NCI-H345 treated with DMSO at 0.1 percent for 48 hours (cell line): ENCODE measurements around the gene ENOX2.

Source experiments
- DNase-seq: peaks from one replicate; lab custom pipeline; 2025; ENCODE audit not compliant: unreplicated experiment; lab: John Stamatoyannopoulos, UW

ENOX2 gene

GRCh38 chrX:130645955-130646583 lies 256.9 kb downstream of the ENOX2 start:
- no peak for DNase-seq

GRCh38 chrX:130637591-130637990 lies 265.4 kb downstream of the ENOX2 start:
- DNase-seq = no peak

GRCh38 chrX:130636277-130636676 lies 266.7 kb downstream of the ENOX2 start:
- peak; percentile 86 for DNase-seq

DNA sequence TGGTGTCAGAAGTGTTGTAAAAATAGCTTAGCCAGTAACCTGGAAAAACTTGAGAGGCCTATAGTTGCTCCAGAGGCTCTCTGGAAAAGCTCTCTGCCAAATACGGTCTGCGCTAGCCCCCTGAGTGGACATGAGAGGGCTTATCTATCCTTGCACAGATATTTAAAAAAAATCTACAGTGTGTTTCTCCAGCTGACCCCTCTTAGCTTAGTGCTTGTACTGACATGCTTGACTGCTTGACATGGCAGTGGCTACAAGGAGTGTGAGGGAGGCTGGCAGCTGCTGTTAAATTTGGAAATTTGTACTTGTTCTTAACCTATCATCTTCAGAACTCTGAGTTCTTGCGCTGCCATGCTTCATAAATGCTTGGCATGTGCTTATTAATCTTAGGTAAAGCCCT lies 272.0 kb downstream of the ENOX2 start:
- DNase-seq = no peak

GRCh38 chrX:130628516-130628915 lies 274.5 kb downstream of the ENOX2 start:
- DNase-seq = no peak

- no peak for DNase-seq
Measured at GRCh38 chrX:130626521-130626920, 276.5 kb downstream of the ENOX2 start.

DNA sequence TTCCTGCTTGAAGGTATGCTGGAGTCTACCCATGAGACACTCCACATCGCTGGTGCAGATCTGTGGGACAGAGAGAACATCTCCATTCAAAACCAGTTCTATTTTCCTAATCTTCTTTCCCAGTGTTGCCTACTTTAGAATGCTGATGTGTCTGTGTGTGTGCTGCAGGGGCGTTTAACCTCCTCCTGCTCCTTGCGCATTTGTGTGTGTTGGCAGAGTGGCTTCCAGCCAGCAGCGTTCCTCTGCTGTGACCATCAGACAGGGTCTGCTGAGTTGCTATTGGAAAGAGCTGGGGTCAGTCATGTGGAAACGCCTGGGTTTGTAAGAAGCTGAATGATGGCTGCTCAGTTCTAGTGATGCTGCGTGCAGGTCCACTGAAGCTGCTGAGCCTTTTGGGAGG lies 277.6 kb downstream of the ENOX2 start:
- no peak for DNase-seq

DNA sequence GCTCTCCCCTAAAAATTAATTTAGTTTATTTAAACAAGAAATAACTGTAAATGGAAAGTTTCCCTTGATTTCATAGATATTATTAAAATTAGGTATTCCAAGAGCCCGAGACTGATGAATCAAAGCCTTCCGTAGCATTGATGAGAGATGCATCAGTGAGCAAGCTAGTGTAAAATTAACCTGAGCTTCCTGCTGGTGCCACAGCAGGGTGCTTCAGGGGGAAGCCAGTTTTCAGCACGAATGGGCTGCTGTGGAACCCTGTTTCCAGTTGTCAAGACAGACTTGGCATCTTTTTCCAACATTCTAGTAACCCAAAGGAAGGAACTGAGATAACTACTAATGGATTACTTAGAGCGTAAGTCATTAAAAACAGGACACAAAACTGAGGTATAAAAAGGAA lies 279.5 kb downstream of the ENOX2 start:
- peak; percentile 7 for DNase-seq

DNA sequence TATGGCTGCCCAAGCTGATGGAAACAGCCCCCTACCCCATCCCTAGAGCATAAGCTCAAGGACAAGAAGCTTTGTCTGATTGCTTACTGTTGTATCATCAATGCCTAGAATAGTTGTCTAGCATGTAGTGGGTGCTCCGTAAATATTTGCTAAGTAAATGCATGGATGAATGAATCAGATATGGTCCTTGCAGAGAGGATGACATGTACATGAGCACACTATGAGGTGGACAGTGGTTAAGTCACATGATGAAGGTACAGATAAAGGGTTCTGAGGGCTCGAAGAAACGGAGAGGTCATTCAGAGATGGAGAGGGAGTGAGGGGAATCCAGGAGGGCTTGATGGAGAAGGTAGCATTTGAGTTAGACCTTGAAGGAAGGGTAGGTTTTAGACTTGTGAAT lies 287.1 kb downstream of the ENOX2 start:
- no peak for DNase-seq

- no peak for DNase-seq
Measured at GRCh38 chrX:130607431-130607830, 295.6 kb downstream of the ENOX2 start.

GRCh38 chrX:130606425-130606824 lies 296.6 kb downstream of the ENOX2 start:
- no peak for DNase-seq

DNA sequence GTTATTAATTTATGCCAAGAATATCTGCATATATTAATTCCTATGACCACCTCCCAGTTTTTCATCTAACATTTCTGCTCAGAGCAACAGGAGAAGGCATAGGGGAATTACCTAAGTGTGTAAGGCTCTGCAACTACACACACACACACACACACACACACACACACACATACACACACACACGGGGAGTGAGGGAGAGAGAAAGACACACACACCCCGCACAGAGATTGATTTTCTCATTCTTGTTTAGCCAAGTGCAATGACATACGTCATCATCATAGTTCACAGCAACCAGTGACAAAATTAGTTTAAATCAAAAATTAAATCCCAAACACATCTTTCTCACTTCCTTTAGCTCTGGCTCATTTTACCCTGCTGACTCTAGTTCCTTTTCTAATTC lies 298.1 kb downstream of the ENOX2 start:
- no peak for DNase-seq

GRCh38 chrX:130594453-130594916 lies 308.5 kb downstream of the ENOX2 start:
- peak; percentile 25 for DNase-seq

- DNase-seq = no peak
Measured at GRCh38 chrX:130593911-130594310, 309.1 kb downstream of the ENOX2 start.

- no peak for DNase-seq
Measured at GRCh38 chrX:130592204-130592603, 310.8 kb downstream of the ENOX2 start.

DNA sequence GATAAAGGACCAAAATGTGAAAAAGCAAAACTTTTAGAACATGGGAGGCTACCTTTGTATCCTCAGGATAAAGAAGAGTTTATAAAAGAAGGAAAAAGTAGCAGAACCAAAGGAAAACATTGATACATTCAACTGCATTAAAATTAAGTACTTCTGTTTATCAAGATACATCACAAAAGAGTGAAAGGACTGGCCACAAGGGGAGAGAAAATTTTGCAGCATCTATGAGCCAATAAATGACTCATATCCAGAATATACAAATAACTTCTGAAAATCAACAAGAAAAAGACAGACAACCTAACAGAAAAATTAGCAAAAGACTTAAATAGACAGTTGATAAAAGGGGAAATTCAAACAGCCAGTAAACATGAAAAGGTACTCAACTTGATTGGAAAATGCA lies 324.1 kb downstream of the ENOX2 start:
- no peak for DNase-seq

DNA sequence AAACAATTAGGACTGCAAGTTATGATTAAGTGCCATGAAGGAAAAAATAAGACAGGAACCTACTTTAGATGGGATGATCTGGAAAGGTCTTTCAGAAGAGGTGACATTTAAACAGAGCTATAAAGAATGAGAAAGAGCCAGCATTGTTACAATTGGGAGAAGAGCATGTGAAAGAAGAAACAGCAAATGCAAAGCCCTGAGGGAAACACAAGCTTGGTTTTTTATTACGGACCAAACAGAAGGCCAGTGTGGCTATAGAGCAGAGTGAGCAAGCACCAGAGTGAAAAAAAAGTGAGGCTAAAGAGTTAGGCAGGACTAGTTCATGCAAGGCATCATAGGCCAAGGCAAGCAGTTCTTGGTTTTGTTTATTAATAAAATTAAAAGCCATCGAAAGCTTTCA lies 325.6 kb downstream of the ENOX2 start:
- DNase-seq = no peak

DNA sequence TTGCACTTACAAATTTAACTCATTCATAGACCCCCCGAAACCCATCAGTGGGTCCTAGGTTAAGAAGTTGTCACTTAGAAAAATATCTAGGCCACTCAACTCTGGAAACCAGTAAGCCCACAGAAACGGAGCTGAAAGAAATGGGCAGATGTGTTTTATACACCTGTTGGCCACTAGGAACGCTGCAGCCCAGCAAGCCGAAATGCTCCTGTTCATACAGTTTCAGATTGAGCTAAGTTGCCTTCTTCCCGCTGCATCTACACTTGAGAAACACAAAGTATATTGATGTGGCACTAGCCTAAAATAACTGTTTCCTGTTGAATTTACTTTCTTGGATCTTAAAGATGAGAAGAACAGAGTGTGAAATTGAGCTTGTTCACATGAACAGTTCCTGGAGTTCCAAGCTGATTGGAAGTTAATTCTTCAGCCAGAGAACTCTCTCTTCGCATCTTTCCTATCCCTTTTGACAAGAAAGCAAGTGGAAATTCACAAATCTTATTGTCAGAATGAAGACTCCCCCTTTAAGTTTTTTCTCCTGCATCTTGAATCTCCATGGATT lies 327.1 kb downstream of the ENOX2 start:
- DNase-seq = no peak
